HepG2 (cell line): ENCODE measurements around the gene HEXD. TPM values are rescaled to one million over a fixed set of nuclear protein-coding genes. Genes with fewer than 3 reads are reported as not detected.

Source experiments
- ATAC-seq: fragments of 200-7000 bp; cut with Tn5 transposase; 3 replicates; pipeline ENCODE4 v1.9.1; 2020; ENCODE audit warnings: mild to moderate bottlenecking, moderate library complexity
- Bru-seq: library from RNA; stranded (reverse); fragments of 400-500 nt; gene quantifications from one replicate; lab custom pipeline; 2021; lab: Mats Ljungman, UMichigan
- BruChase-seq, 2 experiments: library from RNA; stranded (reverse); fragments of 400-500 nt; gene quantifications; one replicate each; lab custom pipeline; 2021; lab: Mats Ljungman, UMichigan
- BruUV-seq: library from RNA; stranded (reverse); fragments of 400-500 nt; replicated peaks from 2 replicates; lab custom pipeline; 2021; lab: Mats Ljungman, UMichigan
- CTCF ChIA-PET: fragments of 300-600 bp; formaldehyde crosslinking; extraction: SDS; loops from one replicate; lab custom pipeline; 2021; ENCODE audit warnings: low total read pairs, inconsistent platforms, low intra/inter-chr PET ratio; lab: Yijun Ruan, JAX
- POLR2A ChIA-PET: fragments of 350-600 bp; sonication (Branson Sonifier 250); formaldehyde crosslinking; loops from one replicate; lab custom pipeline; 2020; ENCODE audit warnings: antibody characterized with exemption, inconsistent platforms; lab: Yijun Ruan, JAX
- DNase-seq: peaks from one replicate; pipeline ENCODE4 v3.0.0-alpha.2; 2015; ENCODE audit warnings: low spot score
- FAIRE-seq: peaks from 3 replicates; lab custom pipeline; 2011; peaks lifted over from hg19 to GRCh38; lab: Jason Lieb, UNC
- H2AFZ ChIP-seq: one replicate; pipeline ENCODE4 v1.6.1; 2011; ENCODE audit warnings: low read length, inconsistent platforms
- H3K27ac ChIP-seq: fragments of 300-600 bp; 3 replicates; pipeline ENCODE4 v1.8.0; 2011; ENCODE audit warnings: mixed run types, mild to moderate bottlenecking, mixed read lengths, low read length, inconsistent platforms; ENCODE audit not compliant: insufficient read depth; ENCODE audit errors: extremely low read length
- H3K27me3 ChIP-seq, 2 experiments: fragments of 200-600 bp in 1 of 2; 2 replicates in 1 of 2; 3 replicates in 1 of 2; pipeline versions ENCODE4 v1.6.0 to v1.8.0; 2011; ENCODE audit warnings: low read length in 2 of 2, mild to moderate bottlenecking in 2 of 2, moderate library complexity in 2 of 2, inconsistent platforms in 1 of 2; ENCODE audit not compliant: insufficient read depth in 2 of 2, control insufficient read depth in 1 of 2
- H3K36me3 ChIP-seq, 2 experiments: fragments of 200-600 bp in 1 of 2; replicated peaks in 1 of 2; 2 replicates in 1 of 2; 3 replicates in 1 of 2; pipeline versions ENCODE4 v1.5.1 to v1.8.0; 2011; ENCODE audit warnings: low read length in 2 of 2, inconsistent platforms in 1 of 2; ENCODE audit not compliant: insufficient read depth in 2 of 2, control insufficient read depth in 1 of 2
- H3K4me1 ChIP-seq: 2 replicates; pipeline ENCODE4 v1.5.1; 2012; ENCODE audit warnings: low read length, inconsistent platforms; ENCODE audit not compliant: insufficient read depth
- H3K4me2 ChIP-seq: 2 replicates; pipeline ENCODE4 v1.6.0; 2011; ENCODE audit warnings: low read depth, low read length, inconsistent platforms
- H3K4me3 ChIP-seq, 3 experiments: fragments of 200-600 bp in 1 of 3; sonication (generic), shearing (Covaris generic) in 1 of 3; replicated peaks in 1 of 3; 2 replicates each; pipeline ENCODE4 v1.5.1; 2011 to 2016; ENCODE audit warnings: low read length in 3 of 3, inconsistent platforms in 2 of 3, low read depth in 2 of 3, mild to moderate bottlenecking in 2 of 3, control low read depth in 1 of 3, mixed read lengths in 1 of 3; ENCODE audit not compliant: insufficient read depth in 1 of 3
- H3K79me2 ChIP-seq: one replicate; pipeline ENCODE4 v1.6.1; 2011; ENCODE audit warnings: low read length, inconsistent platforms; ENCODE audit not compliant: insufficient read depth
- H3K9ac ChIP-seq: 2 replicates; pipeline ENCODE4 v1.6.0; 2011; ENCODE audit warnings: mild to moderate bottlenecking, low read depth, low read length, inconsistent platforms; ENCODE audit not compliant: insufficient read depth
- H3K9me3 ChIP-seq: 2 replicates; pipeline ENCODE4 v1.5.1; 2012; ENCODE audit warnings: mild to moderate bottlenecking, low read length
- H4K20me1 ChIP-seq: 2 replicates; pipeline ENCODE4 v1.6.0; 2011; ENCODE audit warnings: inconsistent platforms, mild to moderate bottlenecking, low read length, moderate library complexity; ENCODE audit not compliant: insufficient read depth
- ARNTL ChIP-seq: sonication (generic); formaldehyde crosslinking; IDR thresholded peaks from 2 replicates; pipeline ENCODE4 v1.4.0; 2020; ENCODE audit warnings: mild to moderate bottlenecking, missing genetic modification reagents
- ATRX ChIP-seq: sonication (generic); formaldehyde crosslinking; IDR thresholded peaks from 2 replicates; pipeline ENCODE4 v1.4.0; 2020; ENCODE audit warnings: missing genetic modification reagents, borderline replicate concordance
- CC2D1A ChIP-seq: sonication (generic); formaldehyde crosslinking; IDR thresholded peaks from 2 replicates; pipeline ENCODE4 v1.8.1; 2023; ENCODE audit warnings: mild to moderate bottlenecking, missing genetic modification reagents
- HOXA5 ChIP-seq: sonication (generic); formaldehyde crosslinking; IDR thresholded peaks from 2 replicates; pipeline ENCODE4 v1.4.0; 2020; ENCODE audit warnings: missing genetic modification reagents
- KDM5A ChIP-seq: fragments of 200-600 bp; sonication (generic); IDR thresholded peaks from 2 replicates; pipeline ENCODE4 v1.7.0; 2018; ENCODE audit warnings: antibody characterized with exemption, mild to moderate bottlenecking, low read length, borderline replicate concordance
- NAIF1 ChIP-seq: sonication (generic); formaldehyde crosslinking; IDR thresholded peaks from 2 replicates; pipeline ENCODE4 v1.5.0; 2020; ENCODE audit warnings: mild to moderate bottlenecking, missing genetic modification reagents, borderline replicate concordance
- NCOR1 ChIP-seq: fragments of 200-600 bp; sonication (generic); IDR thresholded peaks from 2 replicates; pipeline ENCODE4 v1.7.0; 2017; ENCODE audit warnings: antibody characterized with exemption, low read length, borderline replicate concordance
- SKI ChIP-seq: fragments of 450-650 bp; IDR thresholded peaks from one replicate; pipeline ENCODE4 v1.6.1; 2018; ENCODE audit warnings: mild to moderate bottlenecking; ENCODE audit not compliant: partially characterized antibody
- SRSF1 ChIP-seq: fragments of 200-400 bp; formaldehyde crosslinking; optimal IDR thresholded peaks from 2 replicates; pipeline ENCODE3; 2017; ENCODE audit warnings: mild to moderate bottlenecking, low read depth, low read length, moderate library complexity
- THAP11 ChIP-seq: IDR thresholded peaks from 2 replicates; pipeline ENCODE4 v1.6.1; 2016; ENCODE audit warnings: missing biosample characterization, missing genetic modification reagents
- ZNF317 ChIP-seq: sonication (generic); formaldehyde crosslinking; IDR thresholded peaks from 2 replicates; pipeline ENCODE4 v1.5.0; 2020; ENCODE audit warnings: mild to moderate bottlenecking, missing genetic modification reagents
- ZNF33A ChIP-seq: sonication (generic); formaldehyde crosslinking; IDR thresholded peaks from 2 replicates; pipeline ENCODE4 v1.5.1; 2020; ENCODE audit warnings: missing genetic modification reagents, mild to moderate bottlenecking, moderate library complexity, borderline replicate concordance
- ZNF572 ChIP-seq: sonication (generic); formaldehyde crosslinking; IDR thresholded peaks from 2 replicates; pipeline ENCODE4 v1.5.1; 2020; ENCODE audit warnings: mild to moderate bottlenecking, missing genetic modification reagents
- ZNF781 ChIP-seq: sonication (generic); formaldehyde crosslinking; IDR thresholded peaks from 2 replicates; pipeline ENCODE4 v1.5.1; 2020; ENCODE audit warnings: borderline replicate concordance, mild to moderate bottlenecking, missing genetic modification reagents; ENCODE audit errors: not compliant biosample characterization
- ZNF83 ChIP-seq: sonication (generic); formaldehyde crosslinking; IDR thresholded peaks from 2 replicates; pipeline ENCODE4 v1.4.0; 2020; ENCODE audit warnings: missing genetic modification reagents, mild to moderate bottlenecking, borderline replicate concordance
- WGBS: methylation state at CpG from one replicate; pipeline ENCODE4 v1.1.6; 2017; ENCODE audit warnings: low lambda C conversion rate; 5-methylcytosine and 5-hydroxymethylcytosine counted together
- in situ Hi-C: cut with HindIII; loops from 2 replicates; pipeline ENCODE4 v1.10.0; 2017; ENCODE audit warnings: low pct_unique_long_range_greater_than_20kb; ENCODE audit not compliant: extremely low pct_ligation_motif_present
- intact Hi-C: fragments of 100-400 bp; cut with micrococcal nuclease; formaldehyde crosslinking; loops from one replicate; pipeline ENCODE4 v1.10.0; 2022; ENCODE audit not compliant: unreplicated experiment
- long read RNA-seq, 2 experiments: library from RNA in 1 of 2; library from polyadenylated mRNA in 1 of 2; stranded (forward) in 1 of 2; unstranded in 1 of 2; transcript quantifications; one replicate each; pipeline ENCODE4 v2.0.0, GENCODE V29; 2019 to 2022
- polyA minus RNA-seq, 3 experiments: library from RNA; depleted of rRNA, polyadenylated mRNA; stranded (reverse); fragments of >200 nt; gene quantifications; 2 replicates each; pipeline ENCODE4 v1.2.3, GENCODE V29; 2011; ENCODE audit warnings: low replicate concordance in 1 of 3
- polyA plus RNA-seq, 8 experiments: library from polyadenylated mRNA; depleted of rRNA in 3 of 8; stranded (reverse) in 7 of 8; unstranded in 1 of 8; fragments of >200 nt; fragmentation: Illumina TruSeq in 4 of 8; extraction: Trizol in 4 of 8; gene quantifications; 2 replicates each; pipeline versions ENCODE4 v1.2.1 to v1.2.3, GENCODE V29; 2011 to 2016; ENCODE audit warnings: low read depth in 4 of 8, missing spikeins in 1 of 8, mixed read lengths in 1 of 8; ENCODE audit not compliant: insufficient read depth in 1 of 8
- total RNA-seq, 5 experiments: library from RNA; depleted of rRNA; stranded (reverse); fragments of >200 nt; fragmentation: Illumina TruSeq; extraction: Trizol; gene quantifications; 2 replicates each; pipeline ENCODE4 v1.2.3, GENCODE V29; 2016; ENCODE audit warnings: low read depth in 1 of 5
- TF ChIP-seq, protein P1 (sequence below): IDR thresholded peaks from 2 replicates; pipeline ENCODE4 v1.6.1; 2018; ENCODE audit warnings: missing genetic modification reagents, mild to moderate bottlenecking, missing compliant biosample characterization

The HEXD gene
- total RNA-seq (2016; rRNA removed; fragmentation: Illumina TruSeq; extraction: Trizol) (12.4 and 22.3 TPM in 2 replicates), polyA plus RNA-seq (2011; rRNA removed) (41.8 and 63.2 TPM in 2 replicates), polyA minus RNA-seq (2011; rRNA and poly(A)+ RNA removed; ENCODE audit: low replicate concordance) (14.8 and 25.5 TPM in 2 replicates), Bru-seq, nascent RNA (percentile 71 among the genes with signal in this experiment), BruChase-seq, experiment 1, labeled RNA remaining after a 6-hour chase (percentile 64 among the genes with signal in this experiment), BruChase-seq, experiment 2, labeled RNA remaining after a 2-hour chase (percentile 65 among the genes with signal in this experiment)
- total RNA-seq (2016; cell fraction: cytosol; rRNA removed; fragmentation: Illumina TruSeq; extraction: Trizol; ENCODE audit: low read depth): 6.5 and 7.4 TPM in 2 replicates
- total RNA-seq (2016; cell fraction: insoluble cytoplasmic fraction; rRNA removed; fragmentation: Illumina TruSeq; extraction: Trizol): 9.5 and 21.5 TPM in 2 replicates
- 8.1 and 9.0 TPM in 2 replicates for total RNA-seq (2016; cell fraction: membrane; rRNA removed; fragmentation: Illumina TruSeq; extraction: Trizol)
- 22.1 and 27.5 TPM in 2 replicates for total RNA-seq (2016; cell fraction: nucleus; rRNA removed; fragmentation: Illumina TruSeq; extraction: Trizol)
- polyA plus RNA-seq (2011; cell fraction: cytosol; rRNA removed): 20.9 and 28.4 TPM in 2 replicates
- 726 and 860 TPM in 2 replicates for polyA plus RNA-seq (2011; cell fraction: nucleus; rRNA removed)
- 33.2 and 40.0 TPM in 2 replicates for polyA plus RNA-seq (2012)
- polyA plus RNA-seq (2016; cell fraction: cytosol; fragmentation: Illumina TruSeq; extraction: Trizol; ENCODE audit: low read depth): 5.4 and 7.5 TPM in 2 replicates
- 16.9 and 19.6 TPM in 2 replicates for polyA plus RNA-seq (2016; cell fraction: insoluble cytoplasmic fraction; fragmentation: Illumina TruSeq; extraction: Trizol; ENCODE audit: low read depth)
- 6.9 and 9.6 TPM in 2 replicates for polyA plus RNA-seq (2016; cell fraction: membrane; fragmentation: Illumina TruSeq; extraction: Trizol; ENCODE audit: low read depth)
- 83.7 and 89.3 TPM in 2 replicates for polyA plus RNA-seq (2016; cell fraction: nucleus; fragmentation: Illumina TruSeq; extraction: Trizol; ENCODE audit: insufficient read depth, low read depth)
- polyA minus RNA-seq (2011; cell fraction: cytosol; rRNA and poly(A)+ RNA removed): 12.8 and 13.5 TPM in 2 replicates
- 52.1 and 55.8 TPM in 2 replicates for polyA minus RNA-seq (2011; cell fraction: nucleus; rRNA and poly(A)+ RNA removed)
- long read RNA-seq, experiment 1, partial matches to known transcripts: 2 of 6 reads
- long read RNA-seq, experiment 1, other reads (novel, unspliced or antisense): 2 of 6 reads
- long read RNA-seq, experiment 2, transcript HEXDC-201 (13 exons, 1,853 nt): major isoform, 19 of 79 reads
- long read RNA-seq, experiment 2, transcript HEXDC-214 (2 exons, 742 nt): minor isoform, 9 of 79 reads
- long read RNA-seq, experiment 2, partial matches to known transcripts: 20 of 79 reads
- long read RNA-seq, experiment 2, other reads (novel, unspliced or antisense): 25 of 79 reads

DNA sequence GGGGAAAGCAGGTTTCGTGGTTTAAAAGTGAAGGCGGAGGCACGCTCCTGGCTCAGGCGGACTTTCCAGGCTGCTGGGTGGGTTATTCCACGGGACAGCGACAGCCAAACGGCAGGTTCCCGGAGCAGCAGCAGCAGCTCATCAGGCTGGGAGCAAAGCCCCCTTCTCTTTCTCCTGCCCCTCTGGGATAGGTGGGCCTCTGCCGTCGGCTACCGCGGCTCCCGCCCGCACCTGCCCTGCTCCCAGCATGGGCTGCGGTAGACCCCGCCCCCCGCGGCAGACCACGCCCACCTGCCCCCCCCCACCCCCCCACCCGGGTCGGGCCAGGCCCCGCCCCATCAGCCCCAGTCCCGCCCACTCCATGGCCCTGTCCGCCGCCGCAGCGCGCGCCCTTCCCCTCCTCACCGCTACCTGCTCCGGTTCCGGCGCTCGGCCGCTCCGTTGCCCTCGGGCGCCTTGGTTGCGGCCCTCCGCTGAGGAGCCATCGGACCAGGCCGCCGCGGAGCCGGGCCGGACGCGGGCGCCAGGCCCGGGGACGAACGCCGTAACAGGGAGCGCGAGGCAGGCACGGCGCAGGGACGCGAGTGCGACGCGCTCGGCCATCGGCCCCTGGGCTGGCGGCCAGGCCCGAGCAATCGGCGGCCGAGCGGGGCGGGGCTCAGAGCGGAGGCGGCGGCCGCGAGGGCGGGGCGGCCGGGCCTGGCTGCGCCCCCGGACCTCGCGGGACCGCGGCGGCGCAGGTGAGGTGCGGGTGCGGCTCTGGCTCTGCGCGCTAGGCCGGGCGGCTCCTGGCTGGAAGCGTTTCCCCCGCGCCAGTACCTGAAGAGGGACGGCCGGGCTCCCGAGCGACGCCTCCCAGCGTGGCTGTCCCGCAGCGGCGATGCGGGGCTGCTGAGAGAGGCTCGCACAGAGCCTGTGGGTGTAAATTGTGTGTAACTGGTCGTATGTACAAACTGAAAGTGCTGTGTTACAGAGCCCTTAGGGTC lies at the start of gene HEXD, which contains the start of gene OGFOD3:
TSS of gene HEXD (plus strand) at position 347 of the 986 bp plus-strand sequence. CDS start 1,453 bp downstream, outside the sequence.
TSS of gene OGFOD3 (minus strand) at position 586 of the 986 bp plus-strand sequence. CDS start at position 485, 101 bp downstream.
- Histone ChIP-seq H4K20me1 (peaks cover 18% of the 10 kb centered on the region; the same call in 1 of the 2 replicates), H3K79me2 (peaks cover 8% of the 10 kb centered on the region), H3K4me3 (peak within 1 kb of the TSS; percentile 96 to 100 (median 99)), H3K4me2 (peak within 1 kb of the TSS; percentile 100), H3K36me3 (peaks cover 2 to 28% of the 10 kb centered on the region in 2 experiments; a peak in 3 of 5 replicates), H3K9ac (peak within 1 kb of the TSS; percentile 97), H3K27me3 (no peaks in the 10 kb centered on the region; a peak in 1 of 5 replicates), H3K27ac (peak within 1 kb of the TSS; percentile 96), H3K4me1 (peaks cover 27% of the 10 kb centered on the region), H3K9me3 (peaks cover 8% of the 10 kb centered on the region), H2AFZ (no peak within 1 kb of the TSS)
- POLR2A ChIA-PET: interaction anchor here (0.7 to 1.8 kb wide), 9 partner anchors 39 to 145 kb away, joined by 3 to 5 read pairs (median 3); no protein-coding TSS in a partner anchor
- intact Hi-C loops (loop anchor here (1.0 to 2.0 kb wide), 2 partner anchors 33 to 40 kb away; partner anchors contain the start of gene NARF), in situ Hi-C loops (no loop called here)
- no peak for FAIRE-seq
- DNase-seq: peak; percentile 71
- WGBS: under 1% methylated on average over 39 of the region's 108 CpGs
- peak; percentile 80 for ATAC-seq
- CTCF ChIA-PET: no interaction called here
- no TSS peak for BruUV-seq
- no peak for TF ChIP-seq NAIF1 (CRISPR knock-in tag)
- 0 out of 2 replicates have a peak, but pooled peaks have one; percentile 59 for TF ChIP-seq ZNF83 (CRISPR knock-in tag)
- TF ChIP-seq SKI: peak; percentile 82
- TF ChIP-seq ZNF572 (CRISPR knock-in tag): no peak
- TF ChIP-seq HOXA5 (CRISPR knock-in tag): no peak
- TF ChIP-seq ARNTL: 0 out of 2 replicates have a peak, but pooled peaks have one; percentile 47
- TF ChIP-seq NCOR1: no peak
- no peak; the same call in 1 of the 2 replicates for TF ChIP-seq ZNF317 (CRISPR knock-in tag)
- peak; percentile 89 for TF ChIP-seq THAP11 (CRISPR knock-in tag)
- TF ChIP-seq, protein P1, sequence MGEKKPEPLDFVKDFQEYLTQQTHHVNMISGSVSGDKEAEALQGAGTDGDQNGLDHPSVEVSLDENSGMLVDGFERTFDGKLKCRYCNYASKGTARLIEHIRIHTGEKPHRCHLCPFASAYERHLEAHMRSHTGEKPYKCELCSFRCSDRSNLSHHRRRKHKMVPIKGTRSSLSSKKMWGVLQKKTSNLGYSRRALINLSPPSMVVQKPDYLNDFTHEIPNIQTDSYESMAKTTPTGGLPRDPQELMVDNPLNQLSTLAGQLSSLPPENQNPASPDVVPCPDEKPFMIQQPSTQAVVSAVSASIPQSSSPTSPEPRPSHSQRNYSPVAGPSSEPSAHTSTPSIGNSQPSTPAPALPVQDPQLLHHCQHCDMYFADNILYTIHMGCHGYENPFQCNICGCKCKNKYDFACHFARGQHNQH (CRISPR knock-in tag): peak; percentile 46
- TF ChIP-seq SRSF1: no peak
- TF ChIP-seq CC2D1A (CRISPR knock-in tag): no peak
- no peak for TF ChIP-seq ATRX (CRISPR knock-in tag)
- TF ChIP-seq ZNF781 (CRISPR knock-in tag): peak; percentile 58
- TF ChIP-seq KDM5A: peak; percentile 93
- TF ChIP-seq ZNF33A (CRISPR knock-in tag): no peak
